Breast epithelium (tissue), 3 donors: ENCODE results near the gene TXNRD2.

Experiments
- CTCF ChIP-seq, 3 donors: fragments of 450-650 bp; IDR thresholded peaks; one replicate each; pipeline ENCODE4 v1.5.1; 2016 to 2017; ENCODE audit warnings: antibody characterized with exemption in 3 of 3, mild to moderate bottlenecking in 3 of 3, moderate library complexity in 3 of 3
- POLR2AphosphoS5 ChIP-seq, 3 donors: sonication (generic); formaldehyde crosslinking; IDR thresholded peaks; one replicate each; pipeline ENCODE4 v1.6.1; 2017; ENCODE audit warnings: antibody characterized with exemption in 3 of 3

GRCh38 chr22:19840059-19840458 is 101.6 kb downstream of the TXNRD2 start:
- TF ChIP-seq CTCF (IDR thresholded peaks at IDR 0.05) (no peak), POLR2AphosphoS5 (IDR thresholded peaks at IDR 0.05) (no peak)
